CD4-positive, alpha-beta memory T cell (primary cell): ENCODE results near the gene RNF144A. TPM values are rescaled to one million over a fixed set of nuclear protein-coding genes. Genes with fewer than 3 reads are reported as not detected.

Experiments
- CTCF ChIA-PET: fragments of 350-600 bp; sonication (Branson Sonifier 250); formaldehyde crosslinking; loops from one replicate; lab custom pipeline; 2021; ENCODE audit warnings: inconsistent platforms; ENCODE audit not compliant: partially characterized antibody; lab: Charles Lee
- POLR2A ChIA-PET: fragments of 350-600 bp; sonication (Branson Sonifier 250); formaldehyde crosslinking; loops from one replicate; lab custom pipeline; 2021; ENCODE audit not compliant: partially characterized antibody; lab: Charles Lee
- DNase-seq, 5 donors: peaks; one replicate each; pipeline versions ENCODE4 v3.0.0 to v3.0.0-alpha.2; 2020 to 2022; ENCODE audit warnings: mixed read lengths in 1 of 5
- H3K27ac ChIP-seq: one replicate; pipeline ENCODE4 v1.7.0; 2013; ENCODE audit warnings: low read depth, low read length
- H3K27me3 ChIP-seq: 2 replicates; pipeline ENCODE4 v1.7.0; 2013; ENCODE audit warnings: mild to moderate bottlenecking, low read length, moderate library complexity; ENCODE audit not compliant: insufficient read depth
- H3K36me3 ChIP-seq: 2 replicates; pipeline ENCODE4 v1.7.0; 2013; ENCODE audit warnings: mild to moderate bottlenecking, low read length, moderate library complexity; ENCODE audit not compliant: insufficient read depth
- H3K4me1 ChIP-seq: 2 replicates; pipeline ENCODE4 v1.7.0; 2013; ENCODE audit warnings: mild to moderate bottlenecking, low read length, moderate library complexity; ENCODE audit not compliant: insufficient read depth
- H3K4me3 ChIP-seq, 2 donors: one replicate each; pipeline ENCODE4 v1.7.0; 2013; ENCODE audit warnings: low read length in 2 of 2, mild to moderate bottlenecking in 1 of 2
- H3K9me3 ChIP-seq, 2 donors: one replicate each; pipeline ENCODE4 v1.7.0; 2013; ENCODE audit warnings: low read length in 2 of 2, control low read depth in 1 of 2; ENCODE audit not compliant: control insufficient read depth in 1 of 2
- H3K27ac Mint-ChIP-seq, 7 donors: one replicate each; pipeline ENCODE4 v1.8.0; 2020 to 2021; ENCODE audit warnings: mixed read lengths in 7 of 7, mild to moderate bottlenecking in 6 of 7, inconsistent platforms in 3 of 7, moderate library complexity in 3 of 7
- H3K27me3 Mint-ChIP-seq, 2 donors: one replicate each; pipeline ENCODE4 v1.8.0; 2020 to 2021; ENCODE audit warnings: mixed read lengths in 2 of 2
- H3K36me3 Mint-ChIP-seq, 2 donors: one replicate each; pipeline ENCODE4 v1.8.0; 2020 to 2021; ENCODE audit warnings: mixed read lengths in 2 of 2, inconsistent platforms in 1 of 2, mild to moderate bottlenecking in 1 of 2
- H3K4me1 Mint-ChIP-seq, 4 donors: one replicate each; pipeline ENCODE4 v1.8.0; 2020 to 2021; ENCODE audit warnings: mixed read lengths in 4 of 4, mild to moderate bottlenecking in 1 of 4
- H3K4me3 Mint-ChIP-seq, 8 donors: one replicate each; pipeline ENCODE4 v1.8.0; 2020 to 2021; ENCODE audit warnings: mixed read lengths in 8 of 8, mild to moderate bottlenecking in 7 of 8, moderate library complexity in 6 of 8, inconsistent platforms in 3 of 8
- H3K9me3 Mint-ChIP-seq, 8 donors: one replicate each; pipeline ENCODE4 v1.8.0; 2020 to 2021; ENCODE audit warnings: mixed read lengths in 8 of 8, mild to moderate bottlenecking in 5 of 8, inconsistent platforms in 3 of 8, moderate library complexity in 1 of 8
- intact Hi-C: fragments of 100-400 bp; cut with micrococcal nuclease; formaldehyde crosslinking; loops from one replicate; pipeline ENCODE4 v1.15.1; 2023
- polyA plus RNA-seq, 2 donors: library from polyadenylated mRNA; unstranded; fragments of 300-500 nt; fragmentation: Illumina TruSeq; gene quantifications; one replicate each; pipeline ENCODE4 v1.2.3, GENCODE V29; 2021
- total RNA-seq, 2 experiments: library from RNA; stranded (reverse); gene quantifications; one replicate each; pipeline ENCODE4 v1.2.3, GENCODE V29; 2021

RNF144A gene
- total and polyA plus RNA-seq, 4 experiments from 2014 or later = 3.9 to 41.1 (median 23.8) TPM

GRCh38 chr2:6905668-6906067, 11.5 kb upstream of the RNF144A start:
- H3K4me1 ChIP-seq = peaks cover 50% of the 10 kb centered on the region
- peak overlapping the region in 1 of 7 donors; percentile 7 for H3K27ac Mint-ChIP-seq
- POLR2A ChIA-PET = interaction anchor here (0.6 to 6.6 kb wide), 4 partner anchors 11 to 1776 kb away, joined by 3 to 54 read pairs (median 6); partner anchors contain the start of gene ID2
- H3K4me1 Mint-ChIP-seq = peaks cover 42 to 66% (median 46%) of the 10 kb centered on the region in 4 donors
- no peaks in the 10 kb centered on the region for H3K9me3 ChIP-seq
- CTCF ChIA-PET = interaction anchor here (1.1 to 12.6 kb wide), 7 partner anchors 10 to 139 kb away, joined by 3 to 183 read pairs (median 6); partner anchors contain the start of gene RNF144A
- H3K36me3 Mint-ChIP-seq = peaks cover 8 to 14% of the 10 kb centered on the region in 2 donors
- DNase-seq = no peak
- H3K27ac ChIP-seq = no peak overlapping the region
- no peak overlapping the region for H3K4me3 Mint-ChIP-seq
- peaks cover 0 to 20% (median 15%) of the 10 kb centered on the region in 8 donors for H3K9me3 Mint-ChIP-seq
- H3K4me3 ChIP-seq = no peak overlapping the region
- H3K27me3 ChIP-seq = no peaks in the 10 kb centered on the region
- H3K36me3 ChIP-seq = no peaks in the 10 kb centered on the region
- no peaks in the 10 kb centered on the region for H3K27me3 Mint-ChIP-seq
- intact Hi-C loops = no loop called here

GRCh38 chr2:6906165-6906741, 11.0 kb upstream of the RNF144A start:
- no peak overlapping the region for H3K4me3 ChIP-seq
- H3K27me3 ChIP-seq = no peaks in the 10 kb centered on the region
- H3K4me1 ChIP-seq = peaks cover 55% of the 10 kb centered on the region
- peaks cover 0 to 20% (median 15%) of the 10 kb centered on the region in 8 donors for H3K9me3 Mint-ChIP-seq
- DNase-seq = no peak
- no peaks in the 10 kb centered on the region for H3K27me3 Mint-ChIP-seq
- H3K27ac Mint-ChIP-seq = peak overlapping the region in 3 of 7 donors; percentile 14 to 43 (median 37)
- H3K4me1 Mint-ChIP-seq = peaks cover 48 to 72% (median 51%) of the 10 kb centered on the region in 4 donors
- ChIA-PET POLR2A (interaction anchor here (0.6 to 6.6 kb wide), 5 partner anchors 10 to 1776 kb away, joined by 3 to 54 read pairs (median 7); partner anchors contain the start of genes ID2 and RSAD2), CTCF (interaction anchor here (1.1 to 12.6 kb wide), 7 partner anchors 10 to 139 kb away, joined by 3 to 183 read pairs (median 6); partner anchors contain the start of gene RNF144A)
- H3K36me3 ChIP-seq = no peaks in the 10 kb centered on the region
- no peak overlapping the region for H3K27ac ChIP-seq
- H3K36me3 Mint-ChIP-seq = peaks cover 8 to 14% of the 10 kb centered on the region in 2 donors
- no peaks in the 10 kb centered on the region for H3K9me3 ChIP-seq
- intact Hi-C loops = no loop called here
- peak overlapping the region in 2 of 8 donors; percentile 5 to 30 for H3K4me3 Mint-ChIP-seq

GRCh38 chr2:6908291-6908690, 8.9 kb upstream of the RNF144A start:
- CTCF ChIA-PET = interaction anchor here (1.1 to 12.6 kb wide), 8 partner anchors 8 to 189 kb away, joined by 3 to 183 read pairs (median 10); partner anchors contain the start of gene RNF144A

GRCh38 chr2:6909431-6910385, 7.5 kb upstream of the RNF144A start:
- Histone ChIP-seq H3K27ac (peak overlapping the region; percentile 4), H3K4me3 (peak overlapping the region in 1 of 2 donors; percentile 40), H3K4me1 (peaks cover 86% of the 10 kb centered on the region), H3K36me3 (no peaks in the 10 kb centered on the region), H3K27me3 (no peaks in the 10 kb centered on the region), H3K9me3 (no peaks in the 10 kb centered on the region)
- Mint-ChIP-seq H3K27me3 (no peaks in the 10 kb centered on the region), H3K4me3 (peak overlapping the region; percentile 63 to 88 (median 78)), H3K27ac (peak overlapping the region; percentile 76 to 98 (median 93)), H3K36me3 (no peaks in the 10 kb centered on the region), H3K4me1 (peaks cover 72 to 91% (median 78%) of the 10 kb centered on the region in 4 donors), H3K9me3 (peaks cover 0 to 3% (median 0%) of the 10 kb centered on the region in 8 donors)
- intact Hi-C loops = loop anchor here (1.0 kb wide), 3 partner anchors 8 to 32 kb away; partner anchors contain the start of genes RNF144A and RSAD2
- ChIA-PET POLR2A (interaction anchor here (0.7 to 6.6 kb wide), 9 partner anchors 10 to 148 kb away, joined by 3 to 54 read pairs (median 3); partner anchors contain the start of genes CMPK2 and RSAD2), CTCF (interaction anchor here (0.9 to 12.6 kb wide), 10 partner anchors 6 to 135 kb away, joined by 3 to 183 read pairs (median 6); partner anchors contain the start of genes CMPK2, RNF144A and RSAD2)
- peak; percentile 73 to 81 (median 75) for DNase-seq

More at GRCh38 chr2:6908291-6908690, 8.9 kb upstream of the RNF144A start:
- Mint-ChIP-seq H3K9me3 (peaks cover 0 to 3% (median 3%) of the 10 kb centered on the region in 8 donors), H3K4me1 (peaks cover 63 to 85% (median 68%) of the 10 kb centered on the region in 4 donors), H3K27ac (peak overlapping the region in 5 of 7 donors; percentile 10 to 93 (median 76)), H3K4me3 (peak overlapping the region in 5 of 8 donors; percentile 17 to 86 (median 35)), H3K27me3 (no peaks in the 10 kb centered on the region), H3K36me3 (peaks cover 0 to 2% of the 10 kb centered on the region in 2 donors)
- Histone ChIP-seq H3K36me3 (no peaks in the 10 kb centered on the region), H3K4me1 (peaks cover 76% of the 10 kb centered on the region), H3K9me3 (no peaks in the 10 kb centered on the region), H3K27me3 (no peaks in the 10 kb centered on the region), H3K27ac (no peak overlapping the region), H3K4me3 (no peak overlapping the region)
- DNase-seq = no peak
- POLR2A ChIA-PET = interaction anchor here (1.6 to 6.6 kb wide), 4 partner anchors 11 to 42 kb away, joined by 10 to 54 read pairs (median 31); partner anchors contain the start of genes CMPK2 and RSAD2
- intact Hi-C loops = no loop called here

GRCh38 chr2:6911721-6912120, 5.5 kb upstream of the RNF144A start:
- POLR2A ChIA-PET = interaction anchor here (1.1 to 6.6 kb wide), 5 partner anchors 8 to 147 kb away, joined by 3 to 54 read pairs (median 29); partner anchors contain the start of genes CMPK2 and RSAD2
- H3K27ac Mint-ChIP-seq = peak overlapping the region in 3 of 7 donors; percentile 25 to 76 (median 43)

More at GRCh38 chr2:6911721-6912120, 5.5 kb upstream of the RNF144A start:
- Mint-ChIP-seq H3K4me1 (peaks cover 70 to 93% (median 83%) of the 10 kb centered on the region in 4 donors), H3K9me3 (peaks cover 0 to 3% (median 0%) of the 10 kb centered on the region in 8 donors), H3K36me3 (no peaks in the 10 kb centered on the region), H3K27me3 (no peaks in the 10 kb centered on the region), H3K4me3 (peak overlapping the region in 4 of 8 donors; percentile 42 to 85 (median 58))
- Histone ChIP-seq H3K4me3 (no peak overlapping the region), H3K36me3 (no peaks in the 10 kb centered on the region), H3K27me3 (no peaks in the 10 kb centered on the region), H3K27ac (no peak overlapping the region), H3K4me1 (peaks cover 87% of the 10 kb centered on the region), H3K9me3 (no peaks in the 10 kb centered on the region)
- CTCF ChIA-PET = interaction anchor here (1.1 to 12.6 kb wide), 5 partner anchors 10 to 132 kb away, joined by 4 to 183 read pairs (median 5); no protein-coding TSS in a partner anchor
- no peak for DNase-seq
- intact Hi-C loops = no loop called here
